SK-N-SH (cell line): Measurements from ENCODE around the gene CD38. TPM values are rescaled to one million over a fixed set of nuclear protein-coding genes. Genes with fewer than 3 reads are reported as not detected.

ENCODE experiments used
- CTCF ChIA-PET: fragments of 300-600, 350-600 bp; formaldehyde crosslinking; extraction: SDS; loops from one replicate; lab custom pipeline; 2021; lab: Yijun Ruan, JAX
- POLR2A ChIA-PET: fragments of 350-600 bp; sonication (Branson Sonifier 250); formaldehyde crosslinking; extraction: SDS; loops from one replicate; lab custom pipeline; 2020; ENCODE audit warnings: antibody characterized with exemption, inconsistent platforms; lab: Yijun Ruan, JAX
- DNase-seq: peaks from one replicate; pipeline ENCODE4 v3.0.0; 2012
- H2AFZ ChIP-seq: fragments of 200-600 bp; sonication (generic); 2 replicates; pipeline ENCODE4 v1.8.1; 2016; ENCODE audit warnings: antibody characterized with exemption, mild to moderate bottlenecking, low read depth
- H3F3A ChIP-seq: fragments of 200-600 bp; sonication (generic); replicated peaks from 2 replicates; pipeline ENCODE3; 2016; ENCODE audit warnings: antibody characterized with exemption, mild to moderate bottlenecking; ENCODE audit not compliant: insufficient read depth
- H3K27ac ChIP-seq, 2 experiments: fragments of 200-500 bp in 1 of 2; fragments of 200-600 bp in 1 of 2; sonication (Bioruptor generic) in 1 of 2; sonication (generic), shearing (Covaris generic) in 1 of 2; 2 replicates each; pipeline versions ENCODE4 v1.5.1 to v1.6.1; 2014 to 2016; ENCODE audit warnings: low read depth in 2 of 2, inconsistent platforms in 1 of 2, low read length in 1 of 2, mild to moderate bottlenecking in 1 of 2, mixed read lengths in 1 of 2
- H3K27me3 ChIP-seq: fragments of 200-600 bp; sonication (generic), shearing (Covaris generic); 2 replicates; pipeline ENCODE4 v1.6.1; 2016; ENCODE audit warnings: mixed run types; ENCODE audit not compliant: insufficient read depth
- H3K36me3 ChIP-seq, 2 experiments: fragments of 200-500 bp in 1 of 2; fragments of 200-600 bp in 1 of 2; sonication (Bioruptor generic) in 1 of 2; sonication (generic) in 1 of 2; replicated peaks in 1 of 2; 2 replicates each; pipeline versions ENCODE3 to v1.5.1; 2014 to 2016; ENCODE audit warnings: low read length in 1 of 2, mild to moderate bottlenecking in 1 of 2; ENCODE audit not compliant: insufficient read depth in 2 of 2, control insufficient read depth in 1 of 2
- H3K4me1 ChIP-seq, 2 experiments: fragments of 200-500 bp in 1 of 2; fragments of 200-600 bp in 1 of 2; sonication (Bioruptor generic) in 1 of 2; sonication (generic), shearing (Covaris generic) in 1 of 2; 2 replicates each; pipeline versions ENCODE4 v1.5.1 to v1.6.1; 2014 to 2016; ENCODE audit warnings: low read depth in 1 of 2, low read length in 1 of 2, mixed run types in 1 of 2; ENCODE audit not compliant: insufficient read depth in 2 of 2, control insufficient read depth in 1 of 2
- H3K4me2 ChIP-seq: fragments of 200-600 bp; sonication (generic), shearing (Covaris generic); 2 replicates; pipeline ENCODE4 v1.6.1; 2017; ENCODE audit warnings: mixed run types
- H3K4me3 ChIP-seq, 2 experiments: fragments of 200-500 bp in 1 of 2; fragments of 200-600 bp in 1 of 2; sonication (Bioruptor generic) in 1 of 2; sonication (generic), shearing (Covaris generic) in 1 of 2; 2 replicates each; pipeline versions ENCODE4 v1.5.1 to v1.8.1; 2014 to 2016; ENCODE audit warnings: low read depth in 2 of 2, inconsistent platforms in 1 of 2, low read length in 1 of 2, mild to moderate bottlenecking in 1 of 2, mixed read lengths in 1 of 2, moderate library complexity in 1 of 2
- H3K79me2 ChIP-seq: fragments of 200-600 bp; sonication (generic); 2 replicates; pipeline ENCODE4 v1.8.1; 2017; ENCODE audit warnings: mild to moderate bottlenecking; ENCODE audit not compliant: insufficient read depth
- H3K9ac ChIP-seq: fragments of 200-600 bp; sonication (generic); 2 replicates; pipeline ENCODE4 v1.6.1; 2017; ENCODE audit warnings: mixed run types
- H3K9me2 ChIP-seq: fragments of 200-600 bp; sonication (generic); 2 replicates; pipeline ENCODE4 v1.6.1; 2017; ENCODE audit warnings: mixed run types
- H3K9me3 ChIP-seq: fragments of 200-600 bp; sonication (generic); 2 replicates; pipeline ENCODE4 v1.6.1; 2017; ENCODE audit warnings: mixed run types, mild to moderate bottlenecking, moderate library complexity
- H4K20me1 ChIP-seq: fragments of 200-600 bp; sonication (generic); 2 replicates; pipeline ENCODE4 v1.6.1; 2017; ENCODE audit warnings: mild to moderate bottlenecking, mixed run types; ENCODE audit not compliant: insufficient read depth
- CHD2 ChIP-seq: fragments of 150-350 bp; IDR thresholded peaks from 2 replicates; pipeline ENCODE4 v1.6.1; 2018; ENCODE audit warnings: low read length; ENCODE audit not compliant: partially characterized antibody
- ELF1 ChIP-seq: IDR thresholded peaks from 2 replicates; pipeline ENCODE4 v1.4.0; 2012
- EZH2phosphoT487 ChIP-seq: fragments of 200-600 bp; sonication (generic); IDR thresholded peaks from 2 replicates; pipeline ENCODE4 v1.6.1; 2017; ENCODE audit warnings: low read depth, mixed run types, mild to moderate bottlenecking, antibody characterized with exemption, moderate library complexity, borderline replicate concordance
- GABPA ChIP-seq: IDR thresholded peaks from 2 replicates; pipeline ENCODE4 v1.4.0; 2012; ENCODE audit warnings: low read depth, mild to moderate bottlenecking
- MEF2A ChIP-seq: IDR thresholded peaks from 2 replicates; pipeline ENCODE4 v1.4.0; 2012; ENCODE audit warnings: low read depth, borderline replicate concordance
- MXI1 ChIP-seq: IDR thresholded peaks from 2 replicates; pipeline ENCODE4 v1.6.1; 2012; ENCODE audit warnings: mild to moderate bottlenecking, low read depth, low read length, improper control_type of control experiment
- NFIC ChIP-seq: IDR thresholded peaks from 2 replicates; pipeline ENCODE4 v1.4.0; 2012; ENCODE audit warnings: borderline replicate concordance
- NRF1 ChIP-seq: IDR thresholded peaks from 2 replicates; pipeline ENCODE4 v1.6.1; 2012; ENCODE audit warnings: low read depth, mild to moderate bottlenecking, low read length
- POLR2AphosphoS5 ChIP-seq: IDR thresholded peaks from 2 replicates; pipeline ENCODE4 v1.6.1; 2012; ENCODE audit warnings: low read depth, low read length
- RAD21 ChIP-seq: IDR thresholded peaks from 2 replicates; pipeline ENCODE4 v1.6.1; 2012; ENCODE audit warnings: mild to moderate bottlenecking, low read length
- RCOR1 ChIP-seq: fragments of 150-350 bp; IDR thresholded peaks from 2 replicates; pipeline ENCODE4 v1.6.1; 2017; ENCODE audit warnings: antibody characterized with exemption, low read length
- RFX5 ChIP-seq: IDR thresholded peaks from 2 replicates; pipeline ENCODE4 v1.6.1; 2012; ENCODE audit warnings: mild to moderate bottlenecking, improper control_type of control experiment, low read length
- RXRA ChIP-seq: IDR thresholded peaks from 2 replicates; pipeline ENCODE4 v1.4.0; 2012; ENCODE audit warnings: low read depth, mild to moderate bottlenecking, borderline replicate concordance
- SIN3A ChIP-seq: IDR thresholded peaks from 2 replicates; pipeline ENCODE4 v1.6.1; 2012; ENCODE audit warnings: low read depth, mild to moderate bottlenecking, low read length, moderate library complexity, borderline replicate concordance
- SMC3 ChIP-seq: IDR thresholded peaks from 2 replicates; pipeline ENCODE4 v1.6.1; 2012; ENCODE audit warnings: low read depth, low read length, improper control_type of control experiment
- TAF1 ChIP-seq: IDR thresholded peaks from 2 replicates; pipeline ENCODE4 v1.6.1; 2012; ENCODE audit warnings: low read depth, mild to moderate bottlenecking, low read length, moderate library complexity, borderline replicate concordance
- TCF12 ChIP-seq: IDR thresholded peaks from 2 replicates; pipeline ENCODE4 v1.4.0; 2012
- TEAD4 ChIP-seq: IDR thresholded peaks from 2 replicates; pipeline ENCODE4 v1.4.0; 2012; ENCODE audit warnings: mild to moderate bottlenecking, borderline replicate concordance; ENCODE audit not compliant: insufficient read depth
- YY1 ChIP-seq: IDR thresholded peaks from 2 replicates; pipeline ENCODE4 v1.4.0; 2012; ENCODE audit warnings: low read depth, mild to moderate bottlenecking
- WGBS: methylation state at CpG from one replicate; pipeline ENCODE4 v1.1.6; 2017; ENCODE audit warnings: low lambda C conversion rate; 5-methylcytosine and 5-hydroxymethylcytosine counted together
- polyA plus RNA-seq, 3 experiments: library from polyadenylated mRNA; depleted of rRNA; stranded (reverse); fragments of >200 nt; gene quantifications; 2 replicates each; pipeline ENCODE4 v1.2.3, GENCODE V29; 2012
- TF ChIP-seq, protein P1 (sequence below): IDR thresholded peaks from 2 replicates; pipeline ENCODE4 v1.4.0; 2012; ENCODE audit warnings: low read depth, borderline replicate concordance
- TF ChIP-seq, protein P2 (sequence below): fragments of 200-600 bp; sonication (generic); IDR thresholded peaks from 2 replicates; pipeline ENCODE4 v1.6.1; 2017; ENCODE audit warnings: antibody characterized with exemption, mild to moderate bottlenecking, moderate library complexity
- TF ChIP-seq, protein P3 (sequence below): IDR thresholded peaks from 2 replicates; pipeline ENCODE4 v1.4.0; 2012; ENCODE audit warnings: low read depth, borderline replicate concordance
- TF ChIP-seq, protein P4 (sequence below): fragments of 150-350 bp; IDR thresholded peaks from 2 replicates; pipeline ENCODE4 v1.6.1; 2016; ENCODE audit warnings: mild to moderate bottlenecking, low read depth, low read length

CD38 gene
- polyA plus RNA-seq, 1 of the 3 experiments (the other 2 are of a cell fraction) = 0.02 TPM

DNA sequence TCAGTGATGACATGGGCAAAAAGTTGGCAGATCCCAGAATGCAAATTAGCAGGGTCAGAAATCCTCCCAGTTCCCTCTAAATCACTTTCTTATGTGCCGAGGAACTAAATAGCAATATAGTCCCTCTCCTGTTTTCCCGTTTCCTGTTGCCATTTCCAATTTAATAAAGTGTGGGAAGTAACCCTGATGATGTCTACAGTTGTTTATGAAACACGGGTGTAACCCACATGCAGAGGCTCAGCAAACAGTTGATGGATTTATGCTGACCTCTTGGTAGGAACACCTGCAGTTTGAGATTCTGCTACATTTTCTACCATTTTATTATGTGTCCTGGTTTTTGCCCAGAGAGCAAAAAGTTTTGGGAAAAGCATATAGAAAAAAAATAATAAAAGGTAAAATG lies 103.7 kb downstream of the CD38 start:
- CTCF ChIA-PET = interaction anchor here (0.6 to 9.4 kb wide), 44 partner anchors 9 to 736 kb away, joined by 3 to 154 read pairs (median 9); partner anchors contain the start of gene FGFBP2
- Histone ChIP-seq H3K9me3 (no peaks in the 10 kb centered on the region), H3K4me1 (peaks cover 0 to 3% of the 10 kb centered on the region in 2 experiments; a peak in 3 of 4 replicates), H3K27me3 (no peaks in the 10 kb centered on the region), H3K9ac (no peak overlapping the region), H3F3A (no peaks in the 10 kb centered on the region), H3K36me3 (no peaks in the 10 kb centered on the region), H2AFZ (no peak overlapping the region), H3K4me2 (no peak overlapping the region), H3K27ac (no peak overlapping the region), H4K20me1 (no peaks in the 10 kb centered on the region), H3K4me3 (no peak overlapping the region), H3K9me2 (no peaks in the 10 kb centered on the region), H3K79me2 (no peaks in the 10 kb centered on the region)
- WGBS = 49% methylated on average over 3 of the region's 3 CpGs
- DNase-seq = no peak
- POLR2A ChIA-PET = no interaction called here
- no peak for TF ChIP-seq SMC3
- TF ChIP-seq POLR2AphosphoS5 = no peak
- TF ChIP-seq NFIC = no peak
- TF ChIP-seq CHD2 = no peak

DNA sequence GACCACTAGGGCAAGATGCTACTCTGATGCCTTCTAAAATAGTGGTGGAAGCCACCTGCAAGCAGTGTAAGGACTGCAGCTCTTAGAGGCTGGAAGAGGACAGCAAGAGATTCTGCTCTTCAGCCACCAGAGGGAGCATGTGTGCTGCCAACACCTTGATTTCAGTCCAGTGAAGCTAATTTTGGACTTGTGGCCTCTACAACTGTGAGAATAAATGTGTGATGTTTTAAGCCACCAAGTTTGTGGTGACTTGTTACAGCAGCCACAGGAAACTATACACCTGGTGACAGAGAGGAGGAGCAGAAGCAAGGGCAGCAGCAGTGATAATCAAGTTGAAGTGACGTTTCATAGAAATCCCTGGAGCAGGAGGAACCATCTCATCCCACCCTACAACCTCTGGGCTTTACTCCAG lies 104.6 kb downstream of the CD38 start:
- no peaks in the 10 kb centered on the region for H3K9me2 ChIP-seq
- no peak overlapping the region for H3K27ac ChIP-seq
- H3K27me3 ChIP-seq = no peaks in the 10 kb centered on the region
- no peaks in the 10 kb centered on the region for H3F3A ChIP-seq
- ChIA-PET CTCF (interaction anchor here (0.5 to 9.4 kb wide), 76 partner anchors 8 to 1626 kb away, joined by 3 to 154 read pairs (median 6); partner anchors contain the start of genes FGFBP1 and FGFBP2), POLR2A (no interaction called here)
- H3K79me2 ChIP-seq = no peaks in the 10 kb centered on the region
- H3K4me3 ChIP-seq = no peak overlapping the region; a peak in 1 of 4 replicates
- no peaks in the 10 kb centered on the region for H3K9me3 ChIP-seq
- H2AFZ ChIP-seq = no peak overlapping the region
- H3K4me1 ChIP-seq = peaks cover 0 to 3% of the 10 kb centered on the region in 2 experiments; a peak in 3 of 4 replicates
- no peak overlapping the region for H3K9ac ChIP-seq
- H4K20me1 ChIP-seq = no peaks in the 10 kb centered on the region
- no peak overlapping the region for H3K4me2 ChIP-seq
- H3K36me3 ChIP-seq = no peaks in the 10 kb centered on the region
- DNase-seq = peak; percentile 57
- 88% methylated on average over 1 of the region's 1 CpG for WGBS
- TF ChIP-seq, protein P1, sequence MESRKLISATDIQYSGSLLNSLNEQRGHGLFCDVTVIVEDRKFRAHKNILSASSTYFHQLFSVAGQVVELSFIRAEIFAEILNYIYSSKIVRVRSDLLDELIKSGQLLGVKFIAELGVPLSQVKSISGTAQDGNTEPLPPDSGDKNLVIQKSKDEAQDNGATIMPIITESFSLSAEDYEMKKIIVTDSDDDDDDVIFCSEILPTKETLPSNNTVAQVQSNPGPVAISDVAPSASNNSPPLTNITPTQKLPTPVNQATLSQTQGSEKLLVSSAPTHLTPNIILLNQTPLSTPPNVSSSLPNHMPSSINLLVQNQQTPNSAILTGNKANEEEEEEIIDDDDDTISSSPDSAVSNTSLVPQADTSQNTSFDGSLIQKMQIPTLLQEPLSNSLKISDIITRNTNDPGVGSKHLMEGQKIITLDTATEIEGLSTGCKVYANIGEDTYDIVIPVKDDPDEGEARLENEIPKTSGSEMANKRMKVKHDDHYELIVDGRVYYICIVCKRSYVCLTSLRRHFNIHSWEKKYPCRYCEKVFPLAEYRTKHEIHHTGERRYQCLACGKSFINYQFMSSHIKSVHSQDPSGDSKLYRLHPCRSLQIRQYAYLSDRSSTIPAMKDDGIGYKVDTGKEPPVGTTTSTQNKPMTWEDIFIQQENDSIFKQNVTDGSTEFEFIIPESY = no peak
- no peak for TF ChIP-seq GABPA
- TF ChIP-seq POLR2AphosphoS5 = no peak
- peak; percentile 17; the same call in 1 of the 2 replicates for TF ChIP-seq NRF1
- TF ChIP-seq TEAD4 = no peak
- TF ChIP-seq ELF1 = no peak
- no peak for TF ChIP-seq TAF1
- no peak for TF ChIP-seq RCOR1
- TF ChIP-seq MXI1 = no peak
- TF ChIP-seq RXRA = no peak
- TF ChIP-seq TCF12 = no peak
- no peak for TF ChIP-seq NFIC
- TF ChIP-seq SIN3A = no peak
- no peak for TF ChIP-seq YY1
- TF ChIP-seq RFX5 = no peak
- TF ChIP-seq, protein P2, sequence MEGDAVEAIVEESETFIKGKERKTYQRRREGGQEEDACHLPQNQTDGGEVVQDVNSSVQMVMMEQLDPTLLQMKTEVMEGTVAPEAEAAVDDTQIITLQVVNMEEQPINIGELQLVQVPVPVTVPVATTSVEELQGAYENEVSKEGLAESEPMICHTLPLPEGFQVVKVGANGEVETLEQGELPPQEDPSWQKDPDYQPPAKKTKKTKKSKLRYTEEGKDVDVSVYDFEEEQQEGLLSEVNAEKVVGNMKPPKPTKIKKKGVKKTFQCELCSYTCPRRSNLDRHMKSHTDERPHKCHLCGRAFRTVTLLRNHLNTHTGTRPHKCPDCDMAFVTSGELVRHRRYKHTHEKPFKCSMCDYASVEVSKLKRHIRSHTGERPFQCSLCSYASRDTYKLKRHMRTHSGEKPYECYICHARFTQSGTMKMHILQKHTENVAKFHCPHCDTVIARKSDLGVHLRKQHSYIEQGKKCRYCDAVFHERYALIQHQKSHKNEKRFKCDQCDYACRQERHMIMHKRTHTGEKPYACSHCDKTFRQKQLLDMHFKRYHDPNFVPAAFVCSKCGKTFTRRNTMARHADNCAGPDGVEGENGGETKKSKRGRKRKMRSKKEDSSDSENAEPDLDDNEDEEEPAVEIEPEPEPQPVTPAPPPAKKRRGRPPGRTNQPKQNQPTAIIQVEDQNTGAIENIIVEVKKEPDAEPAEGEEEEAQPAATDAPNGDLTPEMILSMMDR = peak; percentile 96
- TF ChIP-seq, protein P3, sequence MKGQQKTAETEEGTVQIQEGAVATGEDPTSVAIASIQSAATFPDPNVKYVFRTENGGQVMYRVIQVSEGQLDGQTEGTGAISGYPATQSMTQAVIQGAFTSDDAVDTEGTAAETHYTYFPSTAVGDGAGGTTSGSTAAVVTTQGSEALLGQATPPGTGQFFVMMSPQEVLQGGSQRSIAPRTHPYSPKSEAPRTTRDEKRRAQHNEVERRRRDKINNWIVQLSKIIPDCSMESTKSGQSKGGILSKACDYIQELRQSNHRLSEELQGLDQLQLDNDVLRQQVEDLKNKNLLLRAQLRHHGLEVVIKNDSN = no peak
- TF ChIP-seq, protein P4, sequence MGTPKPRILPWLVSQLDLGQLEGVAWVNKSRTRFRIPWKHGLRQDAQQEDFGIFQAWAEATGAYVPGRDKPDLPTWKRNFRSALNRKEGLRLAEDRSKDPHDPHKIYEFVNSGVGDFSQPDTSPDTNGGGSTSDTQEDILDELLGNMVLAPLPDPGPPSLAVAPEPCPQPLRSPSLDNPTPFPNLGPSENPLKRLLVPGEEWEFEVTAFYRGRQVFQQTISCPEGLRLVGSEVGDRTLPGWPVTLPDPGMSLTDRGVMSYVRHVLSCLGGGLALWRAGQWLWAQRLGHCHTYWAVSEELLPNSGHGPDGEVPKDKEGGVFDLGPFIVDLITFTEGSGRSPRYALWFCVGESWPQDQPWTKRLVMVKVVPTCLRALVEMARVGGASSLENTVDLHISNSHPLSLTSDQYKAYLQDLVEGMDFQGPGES = no peak
- no peak for TF ChIP-seq EZH2phosphoT487
- peak; percentile 99 for TF ChIP-seq SMC3
- peak; percentile 89 for TF ChIP-seq RAD21
- TF ChIP-seq MEF2A = no peak
